ENCODE results near the gene YY1. TPM values are rescaled to one million over a fixed set of nuclear protein-coding genes. Genes with fewer than 3 reads are reported as not detected.

YY1 gene
- total RNA-seq, 1 experiment from 2014 or later = 73.3 TPM

DNA sequence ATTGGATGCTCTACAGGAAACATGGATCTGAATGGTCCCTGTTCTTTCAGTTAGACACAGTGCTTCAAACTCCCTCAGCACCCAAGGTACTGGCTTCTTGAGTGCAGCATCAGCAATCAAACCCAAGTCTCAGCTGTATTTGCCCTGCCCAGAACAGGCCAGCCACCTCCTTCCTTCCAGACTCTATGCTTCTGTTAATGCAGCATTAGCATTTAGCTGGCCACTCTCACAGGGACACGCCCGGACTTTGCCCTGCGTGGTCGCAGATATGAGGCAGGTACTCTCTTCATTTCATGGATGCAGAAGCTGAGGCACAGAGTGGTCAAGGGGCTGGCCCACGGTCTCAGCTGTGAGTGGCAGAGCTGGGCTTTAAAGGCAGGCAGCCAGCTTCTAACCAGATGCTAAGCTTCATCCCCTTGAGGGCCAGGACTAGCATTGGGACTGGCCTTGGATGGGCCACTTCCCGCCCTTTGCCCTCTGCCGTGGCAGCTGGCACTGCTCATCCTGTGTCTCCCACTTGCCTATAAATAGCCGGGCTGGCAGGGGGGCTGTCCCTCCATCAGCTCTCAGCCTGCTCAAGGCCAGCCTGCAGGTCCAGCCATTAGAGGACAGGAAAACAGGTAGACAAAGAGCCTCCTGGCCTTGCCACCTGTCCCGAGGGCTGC, 82.7 kb downstream of the YY1 start:
- H3K9me3 Mint-ChIP-seq (ENCODE audit: unreplicated experiment) = no peaks in the 10 kb centered on the region
- peaks cover 7% of the 10 kb centered on the region for H3K36me3 Mint-ChIP-seq (ENCODE audit: insufficient read depth, unreplicated experiment)
- ChIA-PET POLR2A (no interaction called here), CTCF (no interaction called here)
- no peak overlapping the region for H3K4me3 Mint-ChIP-seq (ENCODE audit: unreplicated experiment)
- no peak for TF ChIP-seq CTCF (IDR thresholded peaks at IDR 0.05; ENCODE audit: unreplicated experiment)
- intact Hi-C loops (cut with micrococcal nuclease) = no loop called here
- DNase-seq (ENCODE audit: unreplicated experiment) = no peak
- no peak overlapping the region for H3K27ac Mint-ChIP-seq (ENCODE audit: low read depth, unreplicated experiment)
- peaks cover 8% of the 10 kb centered on the region for H3K4me1 Mint-ChIP-seq (ENCODE audit: insufficient read depth, unreplicated experiment)
- no TSS peak for BruUV-seq (replicated peaks)
- H3K27me3 Mint-ChIP-seq (ENCODE audit: insufficient read depth, unreplicated experiment) = no peaks in the 10 kb centered on the region

GRCh38 chr14:100322138-100322957, 83.4 kb downstream of the YY1 start:
- peaks cover 7% of the 10 kb centered on the region for H3K36me3 Mint-ChIP-seq (ENCODE audit: insufficient read depth, unreplicated experiment)
- ChIA-PET POLR2A (interaction anchor here (0.6 to 1.2 kb wide), 2 partner anchors 13 to 19 kb away, joined by 3 read pairs; no protein-coding TSS in a partner anchor), CTCF (interaction anchor here (0.6 kb wide), 2 partner anchors 45 to 63 kb away, joined by 3 to 4 read pairs; no protein-coding TSS in a partner anchor)

GRCh38 chr14:100323121-100323941, 84.4 kb downstream of the YY1 start, which contains the start of gene SLC25A47:
SLC25A47 (plus strand) TSS chr14:100323339; CDS start chr14:100323415, 76 bp downstream.
- no peak for TF ChIP-seq CTCF (IDR thresholded peaks at IDR 0.05; ENCODE audit: unreplicated experiment)
- Mint-ChIP-seq H3K27me3 (ENCODE audit: insufficient read depth, unreplicated experiment) (no peaks in the 10 kb centered on the region), H3K36me3 (ENCODE audit: insufficient read depth, unreplicated experiment) (peaks cover 7% of the 10 kb centered on the region), H3K4me3 (ENCODE audit: unreplicated experiment) (no peak within 1 kb of the TSS), H3K27ac (ENCODE audit: low read depth, unreplicated experiment) (no peak within 1 kb of the TSS), H3K9me3 (ENCODE audit: unreplicated experiment) (no peaks in the 10 kb centered on the region), H3K4me1 (ENCODE audit: insufficient read depth, unreplicated experiment) (peaks cover 8% of the 10 kb centered on the region)
- POLR2A ChIA-PET = interaction anchor here (1.2 kb wide), 1 partner anchor 18 kb away, joined by 3 read pairs; no protein-coding TSS in a partner anchor
- intact Hi-C loops (cut with micrococcal nuclease) = no loop called here
- no peak for DNase-seq (ENCODE audit: unreplicated experiment)
- BruUV-seq (replicated peaks) = no TSS peak
- CTCF ChIA-PET = interaction anchor here (0.6 kb wide), 1 partner anchor 62 kb away, joined by 4 read pairs; no protein-coding TSS in a partner anchor

More at GRCh38 chr14:100322138-100322957, 83.4 kb downstream of the YY1 start:
- Mint-ChIP-seq H3K4me3 (ENCODE audit: unreplicated experiment) (no peak overlapping the region), H3K27ac (ENCODE audit: low read depth, unreplicated experiment) (no peak overlapping the region), H3K9me3 (ENCODE audit: unreplicated experiment) (no peaks in the 10 kb centered on the region), H3K4me1 (ENCODE audit: insufficient read depth, unreplicated experiment) (peaks cover 8% of the 10 kb centered on the region), H3K27me3 (ENCODE audit: insufficient read depth, unreplicated experiment) (no peaks in the 10 kb centered on the region)
- DNase-seq (ENCODE audit: unreplicated experiment) = no peak
- BruUV-seq (replicated peaks) = no TSS peak
- TF ChIP-seq CTCF (IDR thresholded peaks at IDR 0.05; ENCODE audit: unreplicated experiment) = no peak
- intact Hi-C loops (cut with micrococcal nuclease) = no loop called here

Data from MCF 10A (cell line).